HUDEP-2 (cell line): ENCODE results near the gene CYP2W1.

ENCODE experiments used
- DNase-seq, 76 experiments: peaks; one replicate each; lab custom pipeline; 2025; ENCODE audit not compliant: unreplicated experiment in 76 of 76; lab: John Stamatoyannopoulos, UW

CYP2W1 gene

DNA sequence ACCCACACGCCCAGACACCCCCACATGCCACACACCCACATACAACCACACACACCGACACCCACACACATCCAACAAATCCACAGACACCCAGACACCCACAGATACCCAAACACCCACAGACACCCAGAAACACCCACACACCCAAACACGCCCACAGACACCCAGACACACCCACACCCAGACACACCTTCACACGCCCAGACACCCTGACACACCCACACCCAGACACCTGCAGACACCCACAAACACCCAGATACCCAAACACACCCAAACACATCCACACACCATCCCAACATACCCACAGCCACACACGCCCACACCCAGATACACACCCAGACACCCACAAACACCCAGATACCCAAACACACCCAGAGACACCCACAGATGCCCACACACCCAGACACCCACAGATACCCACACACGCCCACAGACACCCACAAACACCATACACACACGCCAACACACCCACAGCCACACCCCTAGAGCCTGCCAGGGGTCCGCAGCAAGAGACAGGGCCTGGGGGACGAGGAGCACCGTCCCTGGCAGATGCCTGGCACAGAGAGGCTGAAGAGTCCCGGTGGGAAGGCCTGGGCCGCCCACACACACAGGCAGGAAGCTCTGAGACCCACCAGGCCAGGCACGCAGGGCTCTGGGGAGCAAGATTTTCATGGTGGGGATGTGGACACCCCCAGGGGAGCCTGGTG is 28.5 kb downstream of the CYP2W1 start:
- DNase-seq: no peak

DNA sequence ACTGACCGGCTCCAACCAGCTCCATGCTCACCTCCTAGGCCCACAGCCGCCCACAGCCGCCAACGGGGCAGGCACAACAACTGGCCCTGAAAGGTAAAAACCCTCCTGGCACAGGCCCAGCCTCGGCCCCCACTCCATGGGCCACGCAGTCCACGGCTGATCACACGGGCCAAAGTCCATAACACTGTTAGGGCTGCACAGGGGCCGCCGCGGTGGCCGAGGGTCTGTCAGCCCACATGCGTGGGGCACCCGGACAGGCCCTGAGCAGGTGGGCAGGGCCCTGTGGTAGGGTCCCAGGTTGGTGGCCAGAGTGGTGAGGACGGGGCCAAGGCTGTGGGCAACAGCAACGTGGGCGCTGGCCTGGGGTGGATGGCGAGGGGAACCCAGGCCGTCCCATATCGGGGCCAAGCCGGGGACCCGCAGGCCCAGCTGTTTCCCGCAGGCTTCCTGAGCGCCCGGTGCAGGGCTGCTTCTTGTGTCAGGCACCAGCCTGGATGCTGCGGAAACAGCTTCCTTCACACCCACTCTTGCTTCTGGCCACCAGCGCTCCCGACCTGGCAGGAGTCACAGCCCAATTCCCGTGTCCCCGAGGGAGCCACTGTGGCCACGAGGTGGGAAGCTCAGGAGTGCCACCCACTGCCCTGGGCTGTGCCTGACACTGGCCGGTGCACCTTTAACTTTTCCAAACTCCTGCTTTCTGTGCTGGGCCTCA is 29.2 kb downstream of the CYP2W1 start:
- DNase-seq: no peak

DNA sequence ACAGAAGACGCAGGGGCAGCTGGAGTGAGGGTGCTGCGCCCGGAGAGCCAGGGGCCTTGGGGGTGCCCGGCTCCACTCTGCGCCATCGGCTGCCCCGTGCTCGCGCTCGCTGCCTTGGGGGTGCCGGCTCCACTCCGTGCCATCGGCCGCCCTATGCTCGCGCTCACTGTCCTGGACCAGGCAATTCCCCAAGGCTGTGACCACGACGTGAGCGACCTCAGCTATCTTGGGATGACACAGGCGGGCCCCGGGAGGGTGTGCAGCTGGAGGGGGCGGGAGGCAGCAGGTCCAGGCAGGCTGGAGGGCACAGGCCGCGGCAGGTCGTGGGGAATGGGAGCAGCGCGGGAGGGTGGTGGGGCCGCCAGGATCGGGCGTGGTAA is 29.7 kb downstream of the CYP2W1 start:
- DNase-seq: no peak

DNA sequence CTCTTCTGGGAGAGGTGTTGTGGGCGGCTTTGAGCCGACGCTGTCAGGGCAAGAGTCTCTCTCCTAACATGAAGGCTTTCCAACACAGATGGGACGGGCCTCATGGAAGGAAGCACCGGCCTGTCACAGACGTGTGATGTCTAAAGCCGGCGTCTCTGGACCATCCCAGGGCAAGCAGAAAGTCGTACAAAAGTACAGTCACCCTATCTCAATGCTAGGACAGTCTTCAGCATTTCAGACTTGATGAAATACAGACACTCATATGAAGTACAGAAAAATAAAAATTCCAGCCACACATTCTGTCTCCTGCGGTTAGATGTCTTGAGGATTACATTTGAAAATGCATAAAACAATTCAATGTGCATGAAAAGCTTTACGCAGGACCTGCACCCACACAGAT is 30.6 kb downstream of the CYP2W1 start:
- DNase-seq: no peak

DNA sequence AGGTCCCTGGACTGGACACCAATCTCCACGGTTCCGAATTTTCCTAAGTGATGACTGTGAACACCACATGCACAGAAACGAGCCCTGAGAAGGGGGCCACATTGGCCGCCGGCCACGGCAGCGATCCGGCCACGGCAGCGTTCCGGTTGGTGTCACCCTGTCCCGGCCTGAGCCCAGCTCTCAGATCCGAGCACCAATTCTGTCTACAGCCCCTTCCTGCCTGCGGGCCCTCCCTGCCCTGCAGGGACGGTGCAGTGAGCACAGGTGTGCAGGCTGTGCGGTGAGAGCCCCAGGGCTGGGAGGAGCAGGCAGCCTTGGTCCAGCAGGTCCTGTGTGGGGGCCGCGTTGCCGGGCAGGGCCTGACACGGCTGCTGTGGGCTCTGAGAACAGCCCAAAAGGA is 31.7 kb downstream of the CYP2W1 start:
- DNase-seq: no peak

DNA sequence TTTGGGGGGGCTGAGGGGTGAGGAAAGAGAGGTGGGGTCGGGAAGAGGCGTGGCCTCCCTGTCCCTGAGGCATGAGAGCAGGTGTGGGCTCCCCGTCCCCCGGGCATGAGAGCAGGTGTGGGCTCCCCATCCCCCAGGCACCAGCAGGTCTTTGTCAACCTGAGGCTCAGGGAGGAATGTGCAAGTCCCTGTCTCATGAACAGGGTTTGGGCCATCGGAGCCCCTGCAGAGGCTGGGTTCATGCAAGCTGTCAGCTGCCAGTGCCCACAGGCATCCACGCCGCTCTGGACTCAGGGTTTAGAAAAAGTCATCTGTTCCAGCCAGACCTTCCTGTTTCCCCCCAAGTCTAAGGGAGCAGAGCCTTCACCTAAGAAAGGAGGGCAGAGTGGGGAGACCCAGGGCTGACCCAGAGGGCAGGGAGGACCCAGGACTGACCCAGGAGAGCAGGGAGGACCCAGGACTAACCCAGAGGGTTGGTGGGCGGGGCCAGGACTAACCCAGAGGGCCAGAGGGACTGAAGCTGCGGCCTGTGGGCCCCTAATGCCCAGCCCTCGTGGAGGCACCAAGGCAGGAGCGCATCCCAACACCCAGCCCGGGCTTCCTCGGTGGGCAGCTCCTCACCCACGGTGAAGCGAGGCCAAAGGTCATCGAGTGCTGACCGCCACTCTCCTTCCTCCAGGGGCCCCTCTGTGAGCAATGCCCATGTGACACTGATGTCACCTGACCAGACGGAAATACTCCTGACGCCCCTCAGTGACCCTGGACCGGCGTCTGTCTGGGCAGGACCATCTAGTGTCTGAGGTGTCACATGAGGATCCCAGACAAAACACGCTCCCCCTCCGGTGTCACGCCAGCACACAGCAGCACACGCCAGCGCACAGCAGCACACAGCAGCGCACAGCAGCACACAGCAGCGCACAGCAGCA is 32.5 kb downstream of the CYP2W1 start:
- no peak for DNase-seq

DNA sequence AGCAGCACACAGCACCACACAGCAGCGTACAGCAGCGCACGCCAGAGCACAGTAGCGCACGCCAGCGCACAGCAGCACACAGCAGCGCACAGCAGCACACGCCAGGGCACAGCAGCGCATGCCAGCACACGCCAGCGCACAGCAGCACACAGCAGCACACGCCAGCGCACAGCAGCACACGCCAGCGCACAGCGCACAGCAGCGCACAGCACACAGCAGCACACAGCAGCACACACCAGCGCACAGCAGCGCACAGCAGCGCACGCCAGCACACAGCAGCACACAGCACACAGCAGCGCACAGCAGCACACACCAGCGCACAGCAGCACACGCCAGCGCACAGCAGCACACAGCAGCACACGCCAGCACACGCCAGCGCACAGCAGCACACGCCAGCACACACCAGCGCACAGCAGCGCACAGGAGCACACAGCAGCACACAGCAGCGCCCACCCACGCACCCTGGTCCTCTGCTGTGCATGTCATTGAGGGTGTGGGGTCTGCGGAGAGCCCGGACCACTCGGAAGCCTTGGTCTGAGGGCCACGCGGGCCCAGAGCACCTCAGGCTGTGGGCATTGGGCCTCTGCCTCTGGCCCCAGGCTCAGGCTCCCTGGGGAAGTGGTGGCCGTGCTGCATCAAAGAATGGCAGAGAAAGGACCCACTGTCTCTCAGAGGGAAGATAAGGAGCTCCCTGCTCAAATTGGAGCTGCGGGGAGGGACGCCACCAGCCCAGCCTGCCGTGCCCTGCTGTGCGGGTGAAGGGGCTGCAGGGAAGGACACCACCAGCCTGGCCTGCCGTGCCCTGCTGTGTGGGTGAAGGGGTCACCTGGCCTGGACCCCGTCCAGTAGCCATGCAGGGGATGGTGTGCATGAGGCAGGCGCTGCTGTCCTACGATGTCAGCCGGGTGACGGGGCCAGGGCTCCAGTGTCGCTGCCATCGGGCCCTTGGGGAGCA is 33.9 kb downstream of the CYP2W1 start:
- DNase-seq: no peak

DNA sequence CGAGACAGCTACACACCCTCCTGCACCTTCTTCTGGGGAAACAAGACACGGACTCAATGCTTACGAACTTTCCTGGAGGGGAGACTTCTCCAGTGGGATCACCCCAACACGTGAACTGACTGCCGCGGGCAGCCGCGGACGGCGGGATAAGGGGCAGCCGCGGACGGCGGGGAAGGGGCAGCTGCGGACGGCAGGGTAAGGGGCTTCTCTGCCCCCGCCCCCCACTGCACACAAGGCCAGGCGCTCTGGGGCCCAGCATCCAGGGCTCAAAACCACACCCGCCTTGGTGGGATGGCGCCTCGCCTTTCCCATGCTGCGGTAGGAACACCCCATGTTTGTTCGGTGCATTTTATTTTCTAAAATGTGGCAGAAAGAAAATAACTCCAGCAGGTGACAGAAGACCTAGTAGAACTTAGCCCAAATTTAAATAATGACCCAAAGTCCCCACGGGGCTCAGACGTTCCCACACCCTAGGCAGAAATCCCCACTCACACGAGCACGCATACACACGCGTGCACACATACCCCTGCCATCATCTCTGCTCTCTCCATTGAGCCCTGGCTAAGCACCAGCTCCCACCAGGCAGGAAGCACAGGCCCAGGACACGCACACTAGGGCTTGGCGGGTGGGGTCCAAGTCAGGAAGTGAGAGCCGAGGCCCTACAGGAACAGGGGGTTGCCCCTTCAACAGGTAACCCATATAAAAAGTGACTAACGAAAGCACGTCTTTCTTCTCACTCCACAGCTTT is 34.8 kb downstream of the CYP2W1 start:
- DNase-seq: no peak

DNA sequence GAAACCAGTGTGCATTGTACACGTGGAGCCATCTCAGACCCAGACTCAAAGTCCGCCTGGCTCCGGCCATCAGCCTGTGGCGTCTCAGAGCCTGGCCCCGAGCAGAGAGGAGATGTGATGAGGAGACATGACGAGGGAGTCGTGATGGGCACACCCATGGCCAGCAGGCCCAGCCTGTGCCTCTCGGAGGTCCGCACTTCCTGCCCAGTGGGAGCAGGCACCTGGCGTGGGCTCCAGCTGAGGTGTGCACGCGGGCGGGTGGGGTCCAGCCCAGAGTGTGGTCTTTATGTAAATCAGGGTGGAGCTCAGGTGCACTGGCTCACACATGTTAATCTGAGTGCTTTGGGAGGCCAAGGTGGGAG is 35.3 kb downstream of the CYP2W1 start:
- DNase-seq: no peak

DNA sequence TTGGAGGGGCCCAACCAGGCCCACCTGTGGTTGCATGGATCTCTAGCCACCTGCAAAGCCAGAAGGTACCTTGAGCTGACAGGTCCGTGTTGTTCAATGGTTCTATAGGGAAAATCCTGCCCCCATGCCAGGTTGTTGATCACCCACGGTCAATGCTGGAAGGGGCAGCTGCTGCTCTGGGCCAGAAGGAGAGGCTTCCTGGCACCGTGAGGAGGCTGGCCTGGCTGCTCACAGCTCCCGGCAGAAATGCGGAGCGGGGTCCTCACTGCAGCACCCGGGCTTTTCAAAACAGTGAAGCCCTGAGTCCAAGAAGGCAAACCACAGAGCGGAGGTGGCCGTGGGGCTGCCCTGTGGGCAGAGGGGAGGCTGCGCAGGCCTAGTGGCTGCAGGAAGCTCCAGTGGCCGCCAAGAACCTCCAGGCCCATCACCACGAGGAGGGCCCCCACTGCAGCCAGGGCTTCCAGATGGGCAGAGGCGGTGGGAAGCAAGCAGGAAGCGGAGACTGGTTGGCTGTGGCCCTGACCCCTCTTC is 36.3 kb downstream of the CYP2W1 start:
- DNase-seq: no peak

DNA sequence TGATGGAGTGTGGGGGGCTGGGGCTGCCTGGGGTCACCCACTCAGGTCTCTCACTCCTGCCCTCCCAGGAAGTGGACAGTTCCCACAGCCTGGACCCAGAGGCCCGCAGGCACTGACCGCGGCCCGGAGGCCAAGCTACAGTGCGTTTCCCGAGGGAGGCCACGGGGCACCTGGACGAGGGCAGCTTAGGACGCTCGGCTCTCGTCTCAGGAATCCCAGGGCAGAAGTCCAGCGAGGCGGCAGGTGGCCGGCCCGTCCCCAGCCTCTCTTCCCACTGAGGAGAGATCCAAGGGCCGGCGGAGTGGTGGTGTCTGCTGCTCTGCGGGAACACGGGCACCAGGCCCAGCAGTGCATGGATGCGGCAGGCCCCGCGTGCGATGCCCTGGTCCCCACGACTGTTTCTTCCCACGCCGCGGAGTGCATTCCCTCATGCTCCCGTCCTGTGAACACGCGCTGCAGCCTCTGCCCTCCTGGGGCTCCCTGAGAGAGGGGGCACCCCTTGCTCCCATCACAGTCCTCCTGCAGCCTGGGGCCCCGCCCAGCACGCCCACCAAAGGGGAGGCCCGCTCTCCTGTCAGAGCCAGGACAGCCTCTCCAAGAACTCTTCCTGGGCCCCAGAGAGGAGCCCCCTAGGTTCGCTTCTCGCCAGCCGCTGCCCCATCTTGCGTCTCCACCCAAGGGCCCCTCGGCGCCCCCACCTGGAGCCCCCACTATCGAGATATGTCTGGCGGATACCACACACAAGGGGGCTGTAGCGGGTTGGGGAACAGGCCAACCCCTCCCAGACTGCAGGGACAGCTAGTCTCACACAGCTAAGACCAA is 37.0 kb downstream of the CYP2W1 start:
- no peak for DNase-seq

DNA sequence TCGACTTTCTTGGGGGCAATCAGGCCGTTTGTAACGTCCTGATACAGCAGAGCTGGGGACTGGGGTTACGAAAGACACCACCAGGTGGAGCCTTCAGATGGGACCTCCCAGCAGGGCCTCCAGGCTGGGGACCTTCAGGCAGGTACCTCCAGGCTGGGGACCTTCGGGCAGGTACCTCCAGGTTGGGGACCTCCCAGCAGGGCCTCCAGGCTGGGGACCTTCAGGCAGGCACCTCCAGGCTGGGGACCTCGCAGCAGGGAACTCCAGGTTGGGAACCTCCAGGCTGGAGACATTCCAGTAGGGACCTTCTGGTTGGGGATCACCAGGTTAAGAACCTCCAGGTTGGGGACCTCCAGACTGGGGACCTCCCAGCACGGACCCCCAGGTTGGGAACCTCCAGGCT is 37.9 kb downstream of the CYP2W1 start:
- DNase-seq: peak in 14 of 76 experiments; percentile 6 to 42 (median 14)

DNA sequence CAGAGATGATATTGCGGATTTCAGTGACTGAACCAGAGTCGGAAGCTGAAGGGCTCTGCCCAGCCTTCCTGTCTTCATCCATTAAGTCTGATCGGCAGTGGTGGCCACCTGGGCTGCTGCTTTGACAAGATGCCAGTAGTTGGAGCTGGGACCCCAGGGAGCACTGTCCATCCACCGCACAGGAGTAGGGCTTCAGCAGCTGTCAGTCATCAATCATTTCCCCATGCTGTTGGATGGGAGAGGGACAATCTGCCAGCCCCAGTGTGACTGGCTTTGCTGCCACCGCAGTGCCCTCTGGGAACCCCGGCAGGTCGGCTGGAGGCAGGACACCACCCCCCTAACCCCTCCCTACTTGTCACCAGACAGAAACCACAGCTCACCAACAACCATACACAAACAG is 38.4 kb downstream of the CYP2W1 start:
- no peak for DNase-seq

DNA sequence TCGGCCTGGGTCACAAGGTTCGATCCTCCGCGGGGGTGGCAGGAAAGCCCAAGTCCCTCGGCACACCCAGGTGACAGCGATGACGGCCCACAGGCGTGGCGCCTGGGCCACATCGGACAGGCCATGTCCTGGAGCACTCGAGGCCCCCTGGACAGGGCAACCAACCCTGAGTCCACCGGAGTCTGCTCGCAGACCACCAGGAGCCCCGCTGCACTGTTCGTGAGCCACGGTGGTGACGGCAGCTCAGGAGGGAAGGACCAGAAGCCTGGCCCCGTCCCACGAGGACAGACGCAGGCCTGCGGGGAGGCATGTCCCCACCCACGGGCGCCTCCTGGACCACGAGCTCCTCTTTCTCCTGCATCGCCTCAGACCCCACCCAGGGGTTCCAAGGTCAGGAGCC is 39.0 kb downstream of the CYP2W1 start:
- DNase-seq: no peak

DNA sequence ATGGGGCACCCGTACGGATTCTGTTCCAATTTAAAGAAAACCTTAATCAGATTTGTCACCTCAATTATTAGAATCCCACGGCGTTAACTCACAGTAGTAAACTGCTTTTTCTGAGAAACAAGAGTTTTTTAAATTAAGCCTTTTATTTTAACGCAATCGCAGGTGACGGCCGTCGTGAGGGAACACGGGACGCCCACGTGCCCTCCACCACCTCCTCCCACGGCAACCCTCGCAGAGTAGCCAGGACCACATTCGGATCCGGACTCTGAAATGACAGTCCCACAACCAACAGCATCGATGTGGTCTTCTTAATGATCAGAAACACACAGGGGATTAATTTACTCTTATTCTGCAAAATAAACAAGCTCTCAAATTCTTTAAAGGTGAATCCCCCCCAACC is 39.4 kb downstream of the CYP2W1 start:
- no peak for DNase-seq

DNA sequence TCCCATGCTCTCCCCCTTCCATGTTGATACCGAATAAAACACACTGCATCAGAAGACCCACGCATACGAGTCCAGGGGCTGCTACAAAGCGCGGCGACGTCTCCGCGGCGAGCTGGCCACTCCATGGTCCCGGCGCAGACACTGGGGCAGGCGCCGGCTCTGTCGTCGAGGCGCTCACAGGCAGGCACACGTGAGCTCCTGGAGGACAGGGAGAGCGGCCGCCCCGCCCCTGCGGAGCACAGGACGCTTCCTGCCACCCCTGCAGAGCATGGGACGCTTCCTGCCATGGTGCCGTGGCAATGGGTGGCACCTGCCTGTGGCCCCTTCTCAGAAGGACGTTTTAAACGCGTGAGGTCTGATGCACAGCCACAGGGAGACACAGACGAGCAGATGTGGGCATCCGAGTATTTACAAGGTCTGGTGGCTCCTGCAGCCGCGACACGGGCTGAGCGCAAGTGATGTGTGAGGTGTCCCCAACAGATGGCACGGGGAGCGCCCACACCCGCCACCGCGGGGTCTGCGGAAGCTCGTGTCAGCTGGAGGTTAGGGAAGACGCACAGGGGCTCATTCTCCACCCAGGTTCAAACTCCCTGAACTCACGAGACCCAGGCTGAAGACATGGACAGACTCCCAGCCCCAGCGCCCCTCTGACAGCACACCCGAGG is 40.0 kb downstream of the CYP2W1 start:
- no peak for DNase-seq

DNA sequence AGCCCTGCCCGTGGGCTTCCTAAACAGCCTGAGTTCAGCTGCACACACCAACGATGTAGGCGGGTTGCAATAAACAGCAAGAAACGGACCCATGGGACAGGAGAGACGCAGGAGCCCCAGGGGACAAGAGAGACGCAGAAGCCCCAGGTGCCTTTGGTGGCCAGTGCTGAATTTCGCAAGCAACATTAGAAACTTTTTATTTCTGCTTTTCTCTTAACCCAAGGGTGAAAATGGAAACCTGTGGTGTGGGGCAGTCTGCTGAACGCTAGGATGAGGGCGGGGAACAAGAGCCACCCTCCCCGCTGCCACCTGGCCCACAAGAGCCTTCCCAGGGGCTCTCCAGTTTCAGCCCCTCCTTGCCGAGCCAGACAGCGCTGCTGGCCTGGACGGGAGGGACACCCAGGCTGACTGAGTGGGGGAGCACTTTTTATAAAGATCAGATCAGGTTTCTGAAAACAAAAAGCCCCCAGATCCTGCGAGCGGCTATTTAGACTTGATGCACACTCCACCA is 41.4 kb downstream of the CYP2W1 start:
- DNase-seq: no peak
